Activated CD4-positive, alpha-beta T cell treated with anti-CD3 and anti-CD28 coated beads, Interleukin-2, amount 50 U/mL, for 4 hours (primary cell): ENCODE data around the gene FASTKD3.
A peak's percentile ranks its signal among the peaks of the same experiment; 100 is the strongest.
"Not testable (repeated sequence)": the region's sequence is repeated elsewhere in the genome, so short reads cannot be mapped to it uniquely, and the experiment has no call there.

Experiments used
- DNase-seq, 2 experiments: peaks; one replicate each; pipeline ENCODE4 v3.0.0-alpha.2; 2020

Gene FASTKD3

GRCh38 chr5:7868773-7869473 lies at the start of gene FASTKD3, which contains the start of gene MTRR:
TSS of gene FASTKD3 (minus strand) at chr5:7869031. CDS start at chr5:7868083, 948 bp downstream.
TSS of gene MTRR (plus strand) at chr5:7869148. CDS start at chr5:7870795, 1,647 bp downstream.
- DNase-seq = peak; percentile 83 to 87

GRCh38 chr5:7917130-7918123 lies 48.6 kb upstream of the FASTKD3 start:
- DNase-seq = no peak

DNA sequence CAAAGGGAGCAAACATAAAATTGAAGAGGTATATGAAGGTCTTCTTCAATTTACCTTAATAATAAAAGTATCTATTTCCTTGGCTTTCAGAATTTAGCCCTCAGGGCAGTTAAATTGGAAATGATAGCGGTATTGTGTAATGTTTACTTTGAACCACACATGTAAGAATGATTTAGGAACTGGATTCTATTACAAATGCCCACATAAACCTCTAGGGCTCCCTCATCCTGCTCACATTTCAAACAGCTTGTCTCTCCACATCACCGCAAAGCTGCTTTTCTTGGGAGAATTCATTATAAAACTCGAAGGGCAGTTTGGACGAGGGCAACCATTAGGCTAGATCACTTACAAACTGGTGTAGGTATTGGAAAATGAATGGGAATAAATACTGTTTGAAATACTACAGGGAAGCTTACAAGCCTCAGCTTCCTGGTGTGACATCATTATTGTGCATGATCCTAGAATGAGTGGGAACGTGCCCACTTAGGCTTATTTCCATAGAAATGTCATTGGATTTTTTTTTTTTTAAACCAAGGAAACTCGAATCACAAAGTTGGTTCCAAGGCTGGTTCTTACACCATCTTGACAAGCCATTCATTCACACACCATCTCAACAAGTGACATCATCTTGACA lies 47.5 kb upstream of the FASTKD3 start:
- DNase-seq = no peak

GRCh38 chr5:7911429-7911771 lies 42.6 kb upstream of the FASTKD3 start:
- not testable (repeated sequence) for DNase-seq

GRCh38 chr5:7910738-7911428 lies 42.1 kb upstream of the FASTKD3 start:
- no peak for DNase-seq

DNA sequence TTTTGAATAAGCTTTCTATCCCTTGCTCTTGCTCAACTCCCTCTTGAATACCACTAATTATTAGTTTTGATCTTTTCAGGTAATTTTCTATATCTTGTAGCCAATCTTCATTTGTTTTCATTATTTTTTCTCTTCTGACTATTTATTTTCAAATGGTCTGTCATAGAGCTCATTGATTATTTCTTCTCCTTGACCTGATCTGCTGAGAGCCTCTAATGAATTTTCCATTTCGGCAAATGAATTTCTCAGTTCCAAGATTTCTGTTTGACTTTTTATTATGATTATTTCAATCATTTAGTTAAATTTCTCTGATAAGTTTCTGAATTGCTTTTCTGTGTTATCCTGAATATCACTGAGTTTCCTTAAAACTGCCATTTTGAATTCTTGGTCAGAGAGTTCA lies 39.5 kb upstream of the FASTKD3 start:
- DNase-seq = no peak

GRCh38 chr5:7907612-7908011 lies 38.8 kb upstream of the FASTKD3 start:
- no peak for DNase-seq

DNA sequence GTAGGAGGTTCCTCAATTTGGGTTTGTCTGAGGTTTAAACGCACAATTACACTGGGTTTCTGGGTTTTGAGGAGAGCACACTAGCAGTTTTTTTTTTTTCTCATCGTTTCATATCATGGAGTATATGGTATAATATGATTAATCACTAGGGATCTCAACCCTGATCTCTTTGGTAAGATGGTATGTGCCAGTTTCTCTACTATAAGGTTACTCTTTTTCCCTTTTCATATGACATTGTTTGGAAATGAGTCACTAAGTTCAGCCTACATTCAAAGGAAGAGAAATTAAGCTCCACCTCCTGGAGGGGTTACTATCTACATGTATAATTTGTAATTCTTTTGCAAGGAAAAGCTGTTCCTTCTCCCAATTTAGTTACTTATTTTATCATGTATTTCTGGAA lies 35.3 kb upstream of the FASTKD3 start:
- DNase-seq = no peak

- DNase-seq = no peak
Observed at GRCh38 chr5:7902666-7903625, 34.1 kb upstream of the FASTKD3 start.

- no peak for DNase-seq
Observed at GRCh38 chr5:7902201-7902600, 33.4 kb upstream of the FASTKD3 start.

GRCh38 chr5:7897014-7897600 lies 28.3 kb upstream of the FASTKD3 start:
- DNase-seq = peak in 1 of 2 experiments; percentile 15

- DNase-seq = no peak
Observed at GRCh38 chr5:7894860-7895259, 26.0 kb upstream of the FASTKD3 start.

GRCh38 chr5:7894439-7894838 lies 25.6 kb upstream of the FASTKD3 start:
- DNase-seq = no peak

DNA sequence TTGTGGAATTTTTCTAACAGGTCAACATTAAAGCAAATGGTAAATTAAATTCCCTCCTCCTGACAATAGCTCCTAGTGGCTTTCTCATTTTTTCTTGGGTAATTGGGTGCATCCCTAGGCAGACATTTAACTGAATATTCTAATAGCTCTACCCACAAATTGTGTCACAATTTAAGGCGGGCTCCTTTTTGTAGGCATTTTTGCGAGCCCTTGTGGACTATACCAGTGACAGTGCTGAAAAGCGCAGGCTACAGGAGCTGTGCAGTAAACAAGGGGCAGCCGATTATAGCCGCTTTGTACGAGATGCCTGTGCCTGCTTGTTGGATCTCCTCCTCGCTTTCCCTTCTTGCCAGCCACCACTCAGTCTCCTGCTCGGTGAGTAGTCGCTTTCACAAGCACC lies 20.1 kb upstream of the FASTKD3 start:
- no peak for DNase-seq

- no peak for DNase-seq
Observed at GRCh38 chr5:7886849-7887475, 18.1 kb upstream of the FASTKD3 start.

DNA sequence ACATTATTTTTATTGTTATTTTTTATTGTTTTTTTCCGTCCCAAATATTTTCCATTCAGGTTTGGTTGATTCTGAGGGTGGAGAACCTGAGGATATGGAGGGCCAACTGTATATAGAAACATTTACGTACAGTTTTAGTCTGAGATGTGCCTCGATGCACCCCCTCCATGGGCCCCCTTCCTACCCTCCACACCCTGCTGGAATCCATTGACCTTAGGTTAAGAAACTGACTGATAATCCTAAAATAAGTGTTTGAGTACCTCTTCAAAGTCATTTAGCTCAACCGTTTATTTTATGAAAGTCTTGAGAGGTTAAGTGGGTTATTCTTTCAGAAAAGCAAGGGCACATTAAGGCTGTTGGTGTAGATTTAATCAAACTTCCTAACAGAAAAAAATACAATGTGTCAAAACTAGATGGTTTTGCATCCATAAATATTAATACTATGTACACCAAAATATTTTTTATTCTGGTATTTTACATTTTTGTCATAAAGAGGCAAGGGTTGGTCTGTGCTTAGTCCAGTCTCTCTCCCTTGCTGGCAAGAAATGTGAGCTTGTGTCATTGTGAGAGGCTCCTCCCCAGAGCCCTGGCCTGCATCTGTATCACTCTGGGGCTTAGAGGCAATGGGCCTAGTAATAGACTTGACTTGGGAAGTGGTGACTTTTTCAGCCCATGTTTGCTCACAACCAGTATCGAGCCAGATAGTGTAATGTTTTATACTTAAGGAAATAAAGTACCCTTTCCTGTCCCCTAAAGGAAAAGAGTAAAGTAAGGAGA lies 15.8 kb upstream of the FASTKD3 start:
- DNase-seq = no peak

- no peak for DNase-seq
Observed at GRCh38 chr5:7882926-7883325, 14.1 kb upstream of the FASTKD3 start.

- no peak for DNase-seq
Observed at GRCh38 chr5:7881816-7882215, 13.0 kb upstream of the FASTKD3 start.

DNA sequence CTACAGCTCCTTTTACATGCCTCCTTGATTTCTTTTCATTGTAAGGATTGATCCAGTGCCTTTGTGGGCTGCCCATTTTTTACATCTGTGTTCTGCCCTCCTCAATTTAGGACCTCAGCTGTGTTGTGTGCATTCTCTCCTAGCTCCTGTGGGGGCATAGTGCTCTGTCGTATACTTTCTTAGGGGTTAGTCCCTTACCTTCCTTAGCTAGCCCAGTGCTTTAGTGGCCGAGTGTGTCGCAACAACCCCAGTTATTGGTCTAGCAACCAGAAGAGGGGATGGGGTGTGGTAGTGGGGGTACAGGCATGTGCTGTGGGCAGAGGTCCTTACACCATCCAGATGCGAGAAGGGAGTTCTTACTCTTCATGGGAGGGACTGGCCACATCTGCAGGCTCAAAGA lies 12.3 kb upstream of the FASTKD3 start:
- no peak for DNase-seq

DNA sequence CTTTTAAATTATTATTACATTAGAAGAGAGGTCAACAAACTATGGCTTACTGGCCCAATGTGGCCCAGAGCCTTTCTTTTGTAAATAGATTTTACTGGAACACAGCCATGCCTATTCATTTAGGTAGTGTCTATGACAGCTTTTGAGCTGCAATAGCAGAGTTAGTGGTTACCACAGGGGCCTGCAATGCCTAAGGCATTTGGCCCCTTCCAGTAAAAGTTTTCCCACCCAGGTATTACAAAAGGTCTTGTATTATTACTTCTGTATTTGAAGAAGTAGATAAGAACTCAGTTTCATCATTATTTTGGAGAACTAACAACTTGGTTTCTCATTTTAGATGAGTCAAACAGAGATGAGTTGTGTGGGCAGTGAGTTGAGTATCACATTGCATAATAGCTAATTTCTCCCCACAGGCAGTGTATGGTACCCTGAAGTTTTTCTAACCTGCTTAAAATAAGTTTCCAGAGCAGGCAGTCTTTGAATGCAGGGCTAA lies 9.6 kb upstream of the FASTKD3 start:
- no peak for DNase-seq
